ENCODE measurements around the gene EFL1. TPM values are rescaled to one million over a fixed set of nuclear protein-coding genes. Genes with fewer than 3 reads are reported as not detected.

The EFL1 gene
- total RNA-seq, 2 experiments from 2014 or later, result 7.1 to 7.8 TPM

DNA sequence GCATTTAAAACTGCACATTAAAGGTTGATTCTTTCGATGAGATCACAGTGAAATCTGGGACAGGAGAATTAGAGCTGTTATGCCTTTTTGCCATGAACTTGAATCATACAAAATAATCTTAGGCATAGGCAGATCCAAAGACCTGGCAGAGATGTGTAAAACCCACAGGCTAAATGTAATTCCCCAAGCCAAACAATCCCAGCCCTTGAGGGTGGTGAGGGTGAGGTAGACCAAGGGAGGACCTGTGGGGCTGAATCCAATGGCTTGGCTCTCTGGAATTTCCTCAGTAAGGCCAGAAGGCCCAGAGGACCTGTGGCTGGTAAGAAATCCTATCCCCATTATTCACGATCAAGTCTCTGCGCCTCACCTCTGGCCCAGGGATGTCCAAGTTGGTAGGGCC, 136.2 kb downstream of the EFL1 start:
- no peak overlapping the region for H3K4me3 ChIP-seq (ENCODE audit: low read length)
- Mint-ChIP-seq H3K9me3 (no peaks in the 10 kb centered on the region), H3K4me1 (ENCODE audit: low read depth) (no peaks in the 10 kb centered on the region), H3K27me3 (no peaks in the 10 kb centered on the region), H3K36me3 (ENCODE audit: low read depth) (peaks cover 54% of the 10 kb centered on the region), H3K4me3 (no peak overlapping the region), H3K27ac (no peak overlapping the region)
- intact Hi-C loops (cut with DNase I, micrococcal nuclease), result no loop called here
- no peaks in the 10 kb centered on the region for H3K27me3 ChIP-seq (ENCODE audit: control insufficient read depth in 1 of 2, insufficient read depth in 2 of 2, low read length in 2 of 2)
- TF ChIP-seq, protein P1, sequence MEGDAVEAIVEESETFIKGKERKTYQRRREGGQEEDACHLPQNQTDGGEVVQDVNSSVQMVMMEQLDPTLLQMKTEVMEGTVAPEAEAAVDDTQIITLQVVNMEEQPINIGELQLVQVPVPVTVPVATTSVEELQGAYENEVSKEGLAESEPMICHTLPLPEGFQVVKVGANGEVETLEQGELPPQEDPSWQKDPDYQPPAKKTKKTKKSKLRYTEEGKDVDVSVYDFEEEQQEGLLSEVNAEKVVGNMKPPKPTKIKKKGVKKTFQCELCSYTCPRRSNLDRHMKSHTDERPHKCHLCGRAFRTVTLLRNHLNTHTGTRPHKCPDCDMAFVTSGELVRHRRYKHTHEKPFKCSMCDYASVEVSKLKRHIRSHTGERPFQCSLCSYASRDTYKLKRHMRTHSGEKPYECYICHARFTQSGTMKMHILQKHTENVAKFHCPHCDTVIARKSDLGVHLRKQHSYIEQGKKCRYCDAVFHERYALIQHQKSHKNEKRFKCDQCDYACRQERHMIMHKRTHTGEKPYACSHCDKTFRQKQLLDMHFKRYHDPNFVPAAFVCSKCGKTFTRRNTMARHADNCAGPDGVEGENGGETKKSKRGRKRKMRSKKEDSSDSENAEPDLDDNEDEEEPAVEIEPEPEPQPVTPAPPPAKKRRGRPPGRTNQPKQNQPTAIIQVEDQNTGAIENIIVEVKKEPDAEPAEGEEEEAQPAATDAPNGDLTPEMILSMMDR (IDR thresholded peaks at IDR 0.05), result no peak
- DNase-seq (no peak), ATAC-seq (ENCODE audit: poor library complexity) (no peak)
- H3K27ac ChIP-seq (ENCODE audit: low read depth in 1 of 2, low read length in 2 of 2), result no peak overlapping the region
- H3K4me1 ChIP-seq (ENCODE audit: insufficient read depth, low read length), result no peaks in the 10 kb centered on the region
- H3K9me3 ChIP-seq (ENCODE audit: control insufficient read depth in 1 of 2, insufficient read depth in 1 of 2, low read length in 2 of 2), result no peaks in the 10 kb centered on the region
- peaks cover 37% of the 10 kb centered on the region for H3K36me3 ChIP-seq (ENCODE audit: insufficient read depth, low read length)
- ChIA-PET POLR2A (interaction anchor here (0.6 kb wide), 1 partner anchor 12 kb away, joined by 3 read pairs; no protein-coding TSS in a partner anchor), CTCF (no interaction called here)

DNA sequence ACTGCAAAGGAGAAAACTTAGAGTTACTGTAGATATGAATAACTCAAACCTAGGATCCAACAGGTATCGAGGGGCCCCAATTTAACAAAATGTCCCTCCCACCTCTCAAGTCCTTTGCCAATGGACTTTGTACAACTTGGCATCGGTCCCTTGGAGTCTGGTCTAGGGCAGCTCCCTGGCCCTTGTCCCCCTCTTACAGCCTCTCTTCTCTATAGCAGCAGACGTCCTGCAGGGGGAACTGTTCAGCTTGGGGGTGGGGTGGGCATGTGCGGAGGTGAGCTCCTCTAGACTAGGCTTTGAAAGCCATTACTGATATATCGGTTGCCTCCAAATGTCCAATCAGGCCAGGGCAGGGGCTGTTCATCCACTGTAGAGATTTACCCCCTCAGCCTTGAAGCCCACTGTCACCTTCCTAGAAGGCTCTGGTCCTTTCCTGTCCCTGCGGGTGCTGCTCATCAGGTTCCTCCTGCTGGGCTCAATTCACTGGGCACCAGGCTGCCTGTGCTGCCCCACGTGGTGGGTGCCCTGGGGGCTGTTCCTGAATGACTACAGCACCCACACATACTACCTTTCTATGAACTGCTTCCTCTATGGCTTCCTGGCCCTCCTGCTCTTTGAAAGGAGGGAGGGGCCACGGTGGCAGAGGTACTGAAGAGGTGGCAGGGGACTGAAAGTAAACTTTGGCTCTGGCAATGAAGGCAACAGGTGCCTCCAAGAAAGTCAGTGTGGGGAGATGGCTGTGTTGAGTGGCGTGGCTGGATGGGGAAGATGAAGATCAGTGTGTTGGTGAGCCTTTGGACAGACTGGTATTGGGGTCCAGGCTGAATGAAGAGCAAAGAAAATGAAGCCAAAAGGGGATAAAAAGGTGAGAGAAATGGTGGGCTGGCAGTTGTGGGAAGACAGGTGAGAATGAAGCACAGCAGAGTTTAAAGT, 137.9 kb downstream of the EFL1 start:
- H3K36me3 ChIP-seq (ENCODE audit: insufficient read depth, low read length), result peaks cover 26% of the 10 kb centered on the region
- no peaks in the 10 kb centered on the region for H3K4me1 ChIP-seq (ENCODE audit: insufficient read depth, low read length)
- intact Hi-C loops (cut with DNase I, micrococcal nuclease), result no loop called here
- no peaks in the 10 kb centered on the region for H3K27me3 ChIP-seq (ENCODE audit: control insufficient read depth in 1 of 2, insufficient read depth in 2 of 2, low read length in 2 of 2)
- H3K27ac ChIP-seq (ENCODE audit: low read depth in 1 of 2, low read length in 2 of 2), result no peak overlapping the region
- CTCF ChIA-PET, result no interaction called here
- Mint-ChIP-seq H3K27ac (no peak overlapping the region), H3K9me3 (no peaks in the 10 kb centered on the region), H3K4me3 (no peak overlapping the region), H3K36me3 (ENCODE audit: low read depth) (peaks cover 47% of the 10 kb centered on the region), H3K4me1 (ENCODE audit: low read depth) (no peaks in the 10 kb centered on the region), H3K27me3 (no peaks in the 10 kb centered on the region)
- DNase-seq (no peak), ATAC-seq (ENCODE audit: poor library complexity) (no peak)
- no peak overlapping the region for H3K4me3 ChIP-seq (ENCODE audit: low read length)
- TF ChIP-seq, protein P1 (IDR thresholded peaks at IDR 0.05), result no peak
- POLR2A ChIA-PET, result no interaction called here
- no peaks in the 10 kb centered on the region for H3K9me3 ChIP-seq (ENCODE audit: control insufficient read depth in 1 of 2, insufficient read depth in 1 of 2, low read length in 2 of 2)

DNA sequence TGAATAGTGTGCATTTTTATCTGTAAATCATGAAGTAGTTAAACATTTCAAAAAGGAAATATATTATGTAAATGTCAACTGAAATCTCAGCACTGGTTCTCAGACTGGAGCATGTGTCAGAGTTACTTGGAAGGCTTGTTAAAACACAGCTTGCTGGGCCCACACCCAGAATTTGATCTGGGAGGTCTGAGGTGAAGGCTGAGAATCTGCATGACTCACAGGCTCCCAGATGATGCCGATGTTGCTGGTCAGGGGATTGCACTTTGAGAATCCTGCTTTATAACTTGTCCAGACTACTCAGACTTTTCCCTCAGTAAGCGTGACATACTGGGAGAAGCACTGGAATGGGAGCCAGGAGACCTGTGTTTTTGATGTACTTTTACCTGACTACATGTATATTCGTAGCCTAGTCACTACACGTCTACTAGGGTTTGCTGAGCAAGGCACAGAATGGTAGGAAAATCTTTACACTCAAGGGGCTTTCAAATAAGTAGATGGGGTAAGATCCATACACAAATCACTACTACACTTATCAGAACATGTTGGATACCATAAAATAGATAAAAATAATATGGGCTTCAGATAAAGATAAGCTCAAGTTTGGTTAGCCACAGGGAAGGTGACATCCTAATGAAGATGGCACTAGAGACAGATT, 139.7 kb downstream of the EFL1 start:
- Histone ChIP-seq H3K27me3 (ENCODE audit: control insufficient read depth in 1 of 2, insufficient read depth in 2 of 2, low read length in 2 of 2) (no peaks in the 10 kb centered on the region), H3K9me3 (ENCODE audit: control insufficient read depth in 1 of 2, insufficient read depth in 1 of 2, low read length in 2 of 2) (no peaks in the 10 kb centered on the region), H3K4me3 (ENCODE audit: low read length) (no peak overlapping the region), H3K4me1 (ENCODE audit: insufficient read depth, low read length) (no peaks in the 10 kb centered on the region), H3K27ac (ENCODE audit: low read depth in 1 of 2, low read length in 2 of 2) (no peak overlapping the region), H3K36me3 (ENCODE audit: insufficient read depth, low read length) (peaks cover 18% of the 10 kb centered on the region)
- Mint-ChIP-seq H3K4me1 (ENCODE audit: low read depth) (no peaks in the 10 kb centered on the region), H3K27ac (no peak overlapping the region), H3K36me3 (ENCODE audit: low read depth) (peaks cover 32% of the 10 kb centered on the region), H3K27me3 (no peaks in the 10 kb centered on the region), H3K4me3 (no peak overlapping the region), H3K9me3 (no peaks in the 10 kb centered on the region)
- POLR2A ChIA-PET, result no interaction called here
- ATAC-seq (ENCODE audit: poor library complexity) (no peak), DNase-seq (no peak)
- intact Hi-C loops (cut with DNase I, micrococcal nuclease), result no loop called here
- CTCF ChIA-PET, result no interaction called here
- TF ChIP-seq, protein P1 (IDR thresholded peaks at IDR 0.05), result no peak
